HepG2 (cell line): ENCODE measurements around the gene CCDC30. TPM values are rescaled to one million over a fixed set of nuclear protein-coding genes. Genes with fewer than 3 reads are reported as not detected.
A peak's percentile ranks its signal among the peaks of the same experiment; 100 is the strongest.

Source experiments
- BCL6 ChIP-seq: IDR thresholded peaks from 2 replicates; pipeline ENCODE4 v1.6.1; 2016; ENCODE audit warnings: missing genetic modification reagents, missing compliant biosample characterization
- BORCS8-MEF2B ChIP-seq: sonication (generic); formaldehyde crosslinking; IDR thresholded peaks from 2 replicates; pipeline ENCODE4 v1.8.0; 2022; ENCODE audit warnings: mild to moderate bottlenecking, missing genetic modification reagents
- CBX1 ChIP-seq: IDR thresholded peaks from one replicate; pipeline ENCODE4 v1.6.1; 2016; ENCODE audit warnings: antibody characterized with exemption, low read depth
- FOXJ3 ChIP-seq: sonication (generic); formaldehyde crosslinking; IDR thresholded peaks from 2 replicates; pipeline ENCODE4 v1.4.0; 2020; ENCODE audit warnings: missing genetic modification reagents, mild to moderate bottlenecking, borderline replicate concordance
- FOXO1 ChIP-seq: sonication (generic); formaldehyde crosslinking; IDR thresholded peaks from 2 replicates; pipeline ENCODE4 v1.4.0; 2020; ENCODE audit warnings: missing genetic modification reagents
- GATAD2A ChIP-seq: IDR thresholded peaks from 2 replicates; pipeline ENCODE4 v1.6.1; 2016
- HDAC6 ChIP-seq: fragments of 200-600 bp; sonication (generic); IDR thresholded peaks from 2 replicates; pipeline ENCODE4 v1.7.0; 2017; ENCODE audit warnings: mild to moderate bottlenecking, antibody characterized with exemption, low read length, low read depth
- MIXL1 ChIP-seq: IDR thresholded peaks from 2 replicates; pipeline ENCODE4 v1.6.1; 2016
- NONO ChIP-seq, 2 experiments: fragments of 450-650 bp in 1 of 2; sonication (generic) in 1 of 2; formaldehyde crosslinking in 1 of 2; IDR thresholded peaks in 1 of 2; conservative IDR thresholded peaks in 1 of 2; 2 replicates each; pipeline versions ENCODE4 v1.6.1 to v1.8.0; 2017 to 2022; ENCODE audit warnings: mild to moderate bottlenecking in 1 of 2, missing genetic modification reagents in 1 of 2, moderate library complexity in 1 of 2
- NR2C2 ChIP-seq: sonication (generic); formaldehyde crosslinking; IDR thresholded peaks from 2 replicates; pipeline ENCODE4 v1.4.0; 2020; ENCODE audit warnings: missing genetic modification reagents, mild to moderate bottlenecking, moderate library complexity, borderline replicate concordance
- PAXIP1 ChIP-seq: sonication (generic); formaldehyde crosslinking; conservative IDR thresholded peaks from 2 replicates; pipeline ENCODE4 v1.4.0; 2020; ENCODE audit warnings: mild to moderate bottlenecking, missing genetic modification reagents, moderate library complexity
- PLRG1 ChIP-seq: fragments of 450-650 bp; conservative IDR thresholded peaks from 2 replicates; pipeline ENCODE4 v1.6.1; 2016
- SP2 ChIP-seq: sonication (generic); formaldehyde crosslinking; IDR thresholded peaks from 2 replicates; pipeline ENCODE4 v1.5.1; 2020; ENCODE audit warnings: mild to moderate bottlenecking, missing genetic modification reagents
- TEAD2 ChIP-seq: sonication (generic); formaldehyde crosslinking; IDR thresholded peaks from 2 replicates; pipeline ENCODE4 v1.9.0; 2021; ENCODE audit warnings: missing genetic modification reagents
- ZBTB34 ChIP-seq: sonication (generic); formaldehyde crosslinking; IDR thresholded peaks from 2 replicates; pipeline ENCODE4 v1.8.0; 2022; ENCODE audit warnings: mild to moderate bottlenecking, missing genetic modification reagents
- ZNF224 ChIP-seq: sonication (generic); formaldehyde crosslinking; IDR thresholded peaks from 2 replicates; pipeline ENCODE4 v1.5.0; 2020; ENCODE audit warnings: mild to moderate bottlenecking, missing genetic modification reagents
- ZNF549 ChIP-seq: sonication (generic); formaldehyde crosslinking; IDR thresholded peaks from 2 replicates; pipeline ENCODE4 v1.5.0; 2020; ENCODE audit warnings: missing genetic modification reagents
- ZNF850 ChIP-seq: sonication (generic); formaldehyde crosslinking; conservative IDR thresholded peaks from 2 replicates; pipeline ENCODE4 v1.9.0; 2021; ENCODE audit warnings: mild to moderate bottlenecking, missing genetic modification reagents
- ZNF883 ChIP-seq: sonication (generic); formaldehyde crosslinking; IDR thresholded peaks from 2 replicates; pipeline ENCODE4 v1.5.1; 2020; ENCODE audit warnings: mild to moderate bottlenecking, missing genetic modification reagents; ENCODE audit errors: not compliant biosample characterization
- polyA plus RNA-seq, 8 experiments: library from polyadenylated mRNA; depleted of rRNA in 3 of 8; stranded (reverse) in 7 of 8; unstranded in 1 of 8; fragments of >200 nt; fragmentation: Illumina TruSeq in 4 of 8; extraction: Trizol in 4 of 8; gene quantifications; 2 replicates each; pipeline versions ENCODE4 v1.2.1 to v1.2.3, GENCODE V29; 2011 to 2016; ENCODE audit warnings: low read depth in 4 of 8, missing spikeins in 1 of 8, mixed read lengths in 1 of 8; ENCODE audit not compliant: insufficient read depth in 1 of 8
- total RNA-seq, 5 experiments: library from RNA; depleted of rRNA; stranded (reverse); fragments of >200 nt; fragmentation: Illumina TruSeq; extraction: Trizol; gene quantifications; 2 replicates each; pipeline ENCODE4 v1.2.3, GENCODE V29; 2016; ENCODE audit warnings: low read depth in 1 of 5
- TF ChIP-seq, protein P1 (sequence below): sonication (generic); formaldehyde crosslinking; IDR thresholded peaks from 2 replicates; pipeline ENCODE4 v1.8.0; 2022; ENCODE audit warnings: missing genetic modification reagents, mild to moderate bottlenecking, moderate library complexity, borderline replicate concordance
- TF ChIP-seq, protein P2 (sequence below): sonication (generic); formaldehyde crosslinking; IDR thresholded peaks from 2 replicates; pipeline ENCODE4 v1.4.0; 2020; ENCODE audit warnings: mild to moderate bottlenecking, missing genetic modification reagents

Gene CCDC30
- total and polyA plus RNA-seq, 2 of the 13 experiments (the other 11 are each of a cell fraction or from before 2014, with no cell fraction given), result 0.25 to 0.77 TPM

DNA sequence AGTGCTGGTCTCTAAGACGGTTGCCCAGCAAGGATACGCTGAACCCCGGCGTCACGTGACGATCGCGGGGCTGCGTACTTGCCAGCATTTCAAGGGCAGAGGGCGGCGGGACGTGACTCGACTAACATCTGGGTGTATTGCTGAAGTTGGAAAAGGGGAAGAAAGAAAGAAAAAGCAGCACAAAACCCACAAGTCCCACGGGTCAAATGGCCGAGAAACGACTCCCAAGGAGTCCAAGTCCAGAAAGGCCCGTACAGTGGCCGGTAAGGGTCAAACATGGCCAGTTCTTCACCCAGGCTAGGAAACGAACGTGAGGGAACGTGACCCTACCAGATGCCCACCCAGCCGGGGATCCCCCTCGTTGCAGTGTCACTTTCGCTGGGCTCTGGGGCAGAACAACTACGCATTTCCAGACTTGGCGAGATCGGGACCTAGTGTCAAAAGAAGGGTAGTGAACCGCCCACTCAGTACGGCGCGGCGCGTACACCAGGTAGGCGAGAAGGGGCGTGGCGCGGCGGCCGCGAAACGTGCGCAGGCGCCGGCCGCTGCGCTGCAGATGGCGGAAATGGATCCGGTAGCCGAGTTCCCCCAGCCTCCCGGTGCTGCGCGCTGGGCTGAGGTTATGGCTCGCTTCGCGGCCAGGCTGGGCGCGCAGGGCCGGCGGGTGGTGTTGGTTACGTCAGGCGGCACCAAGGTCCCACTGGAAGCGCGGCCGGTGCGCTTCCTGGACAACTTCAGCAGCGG, 6.9 kb upstream of the CCDC30 start, which contains the start of the genes PPCS and ZMYND12 (continued):
- TF ChIP-seq SP2 (CRISPR knock-in tag), result no peak
- no peak for TF ChIP-seq PAXIP1 (CRISPR knock-in tag)
- TF ChIP-seq TEAD2 (CRISPR knock-in tag), result no peak
- no peak for TF ChIP-seq ZNF549 (CRISPR knock-in tag)
- TF ChIP-seq, protein P1, sequence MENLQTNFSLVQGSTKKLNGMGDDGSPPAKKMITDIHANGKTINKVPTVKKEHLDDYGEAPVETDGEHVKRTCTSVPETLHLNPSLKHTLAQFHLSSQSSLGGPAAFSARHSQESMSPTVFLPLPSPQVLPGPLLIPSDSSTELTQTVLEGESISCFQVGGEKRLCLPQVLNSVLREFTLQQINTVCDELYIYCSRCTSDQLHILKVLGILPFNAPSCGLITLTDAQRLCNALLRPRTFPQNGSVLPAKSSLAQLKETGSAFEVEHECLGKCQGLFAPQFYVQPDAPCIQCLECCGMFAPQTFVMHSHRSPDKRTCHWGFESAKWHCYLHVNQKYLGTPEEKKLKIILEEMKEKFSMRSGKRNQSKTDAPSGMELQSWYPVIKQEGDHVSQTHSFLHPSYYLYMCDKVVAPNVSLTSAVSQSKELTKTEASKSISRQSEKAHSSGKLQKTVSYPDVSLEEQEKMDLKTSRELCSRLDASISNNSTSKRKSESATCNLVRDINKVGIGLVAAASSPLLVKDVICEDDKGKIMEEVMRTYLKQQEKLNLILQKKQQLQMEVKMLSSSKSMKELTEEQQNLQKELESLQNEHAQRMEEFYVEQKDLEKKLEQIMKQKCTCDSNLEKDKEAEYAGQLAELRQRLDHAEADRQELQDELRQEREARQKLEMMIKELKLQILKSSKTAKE, result no peak
- TF ChIP-seq ZNF883 (CRISPR knock-in tag), result no peak
- TF ChIP-seq, protein P2, sequence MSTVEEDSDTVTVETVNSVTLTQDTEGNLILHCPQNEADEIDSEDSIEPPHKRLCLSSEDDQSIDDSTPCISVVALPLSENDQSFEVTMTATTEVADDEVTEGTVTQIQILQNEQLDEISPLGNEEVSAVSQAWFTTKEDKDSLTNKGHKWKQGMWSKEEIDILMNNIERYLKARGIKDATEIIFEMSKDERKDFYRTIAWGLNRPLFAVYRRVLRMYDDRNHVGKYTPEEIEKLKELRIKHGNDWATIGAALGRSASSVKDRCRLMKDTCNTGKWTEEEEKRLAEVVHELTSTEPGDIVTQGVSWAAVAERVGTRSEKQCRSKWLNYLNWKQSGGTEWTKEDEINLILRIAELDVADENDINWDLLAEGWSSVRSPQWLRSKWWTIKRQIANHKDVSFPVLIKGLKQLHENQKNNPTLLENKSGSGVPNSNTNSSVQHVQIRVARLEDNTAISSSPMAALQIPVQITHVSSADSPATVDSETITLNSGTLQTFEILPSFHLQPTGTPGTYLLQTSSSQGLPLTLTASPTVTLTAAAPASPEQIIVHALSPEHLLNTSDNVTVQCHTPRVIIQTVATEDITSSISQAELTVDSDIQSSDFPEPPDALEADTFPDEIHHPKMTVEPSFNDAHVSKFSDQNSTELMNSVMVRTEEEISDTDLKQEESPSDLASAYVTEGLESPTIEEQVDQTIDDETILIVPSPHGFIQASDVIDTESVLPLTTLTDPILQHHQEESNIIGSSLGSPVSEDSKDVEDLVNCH (CRISPR knock-in tag), result no peak; the same call in 1 of the 2 replicates
- TF ChIP-seq GATAD2A (CRISPR knock-in tag), result no peak
- peak; percentile 15; the same call in 1 of the 2 replicates for TF ChIP-seq BCL6 (CRISPR knock-in tag)
- 0 out of 2 replicates have a peak, but pooled peaks have one; percentile 53 for TF ChIP-seq ZBTB34
- TF ChIP-seq NR2C2 (CRISPR knock-in tag), result peak; percentile 76; the same call in 1 of the 2 replicates
- TF ChIP-seq FOXO1 (CRISPR knock-in tag), result peak; percentile 37; the same call in 1 of the 2 replicates
- TF ChIP-seq NONO (IDR thresholded peaks at IDR 0.05), result no peak
- TF ChIP-seq NONO (CRISPR knock-in tag; conservative IDR thresholded peaks at IDR 0.05), result 0 out of 2 replicates have a peak, but pooled peaks have one; percentile 50
- TF ChIP-seq BORCS8-MEF2B (CRISPR knock-in tag), result peak; percentile 80
- TF ChIP-seq FOXJ3 (CRISPR knock-in tag), result no peak
- peak; percentile 63 for TF ChIP-seq CBX1
- no peak for TF ChIP-seq HDAC6
- no peak for TF ChIP-seq MIXL1 (CRISPR knock-in tag)
- TF ChIP-seq PLRG1, result no peak
- TF ChIP-seq ZNF850 (CRISPR knock-in tag), result peak; percentile 64; the same call in 1 of the 2 replicates
- TF ChIP-seq ZNF224 (CRISPR knock-in tag), result 0 out of 2 replicates have a peak, but pooled peaks have one; percentile 83
